GM23338 (cell line): ENCODE data around the gene ANKRD17. TPM values are rescaled to one million over a fixed set of nuclear protein-coding genes. Genes with fewer than 3 reads are reported as not detected.

ENCODE experiments used
- ATAC-seq: fragments of 200-7000 bp; cut with Tn5 transposase; 3 replicates; pipeline ENCODE4 v1.9.1; 2020
- DNase-seq: peaks from one replicate; pipeline ENCODE4 v3.0.0-alpha.2; 2015; ENCODE audit warnings: low spot score
- H2AFZ ChIP-seq: fragments of 200-600 bp; sonication (generic); 2 replicates; pipeline ENCODE4 v1.8.0; 2016; ENCODE audit warnings: antibody characterized with exemption, mild to moderate bottlenecking, moderate library complexity
- H3F3A ChIP-seq: fragments of 200-600 bp; sonication (generic); replicated peaks from 2 replicates; pipeline ENCODE4 v1.8.0; 2017; ENCODE audit warnings: antibody characterized with exemption, mixed run types, low read depth
- H3K27ac ChIP-seq: fragments of 200-600 bp; sonication (generic); 2 replicates; pipeline ENCODE4 v1.6.1; 2016; ENCODE audit warnings: low read depth
- H3K27me3 ChIP-seq: fragments of 200-600 bp; sonication (generic); 2 replicates; pipeline ENCODE4 v1.8.0; 2016; ENCODE audit warnings: mild to moderate bottlenecking, mixed run types, moderate library complexity; ENCODE audit not compliant: insufficient read depth
- H3K36me3 ChIP-seq: fragments of 200-600 bp; sonication (generic); 2 replicates; pipeline ENCODE4 v1.8.0; 2016; ENCODE audit warnings: mild to moderate bottlenecking; ENCODE audit not compliant: insufficient read depth
- H3K4me1 ChIP-seq: fragments of 200-600 bp; sonication (generic); 2 replicates; pipeline ENCODE4 v1.8.0; 2016; ENCODE audit warnings: mild to moderate bottlenecking, moderate library complexity; ENCODE audit not compliant: insufficient read depth
- H3K4me2 ChIP-seq: fragments of 200-600 bp; sonication (generic); 2 replicates; pipeline ENCODE4 v1.7.1; 2017; ENCODE audit warnings: mixed run types
- H3K4me3 ChIP-seq: fragments of 200-600 bp; sonication (generic); 2 replicates; pipeline ENCODE4 v1.6.1; 2016; ENCODE audit warnings: mixed run types
- H3K79me2 ChIP-seq: fragments of 200-600 bp; sonication (generic); replicated peaks from 2 replicates; pipeline ENCODE4 v1.8.0; 2017; ENCODE audit warnings: mild to moderate bottlenecking; ENCODE audit not compliant: insufficient read depth
- H3K9me2 ChIP-seq: fragments of 200-600 bp; sonication (generic); 2 replicates; pipeline ENCODE4 v1.8.0; 2017; ENCODE audit not compliant: insufficient read depth
- H4K20me1 ChIP-seq: fragments of 200-600 bp; sonication (generic); replicated peaks from 2 replicates; pipeline ENCODE4 v1.8.0; 2017; ENCODE audit warnings: mild to moderate bottlenecking; ENCODE audit not compliant: insufficient read depth
- H3K27ac Mint-ChIP-seq: 2 replicates; pipeline ENCODE4 v1.8.0; 2020; ENCODE audit warnings: inconsistent platforms, mild to moderate bottlenecking, moderate library complexity, mixed read lengths
- H3K27me3 Mint-ChIP-seq: 3 replicates; pipeline ENCODE4 v1.8.0; 2022; ENCODE audit warnings: low read depth, mild to moderate bottlenecking, moderate library complexity, mixed read lengths, inconsistent platforms; ENCODE audit not compliant: insufficient read depth, poor library complexity
- H3K36me3 Mint-ChIP-seq: 3 replicates; pipeline ENCODE4 v1.8.0; 2021; ENCODE audit warnings: low read depth, mild to moderate bottlenecking, inconsistent platforms, moderate library complexity, mixed read lengths
- H3K4me1 Mint-ChIP-seq: 3 replicates; pipeline ENCODE4 v1.8.0; 2020; ENCODE audit warnings: mild to moderate bottlenecking, inconsistent platforms, mixed read lengths
- H3K4me3 Mint-ChIP-seq: 3 replicates; pipeline ENCODE4 v1.8.0; 2021; ENCODE audit warnings: moderate library complexity, mild to moderate bottlenecking, inconsistent platforms, mixed read lengths
- H3K9me3 Mint-ChIP-seq: 3 replicates; pipeline ENCODE4 v1.8.0; 2020; ENCODE audit warnings: moderate library complexity, mild to moderate bottlenecking, inconsistent platforms, mixed read lengths
- CREB1 ChIP-seq: fragments of 250-450 bp; sonication (Bioruptor Pico); IDR thresholded peaks from 2 replicates; pipeline ENCODE4 v1.5.0; 2020; ENCODE audit warnings: low read depth, mild to moderate bottlenecking, moderate library complexity
- CTCF ChIP-seq, 2 experiments: fragments of 200-600 bp in 1 of 2; sonication (generic) in 1 of 2; conservative IDR thresholded peaks; 2 replicates each; pipeline versions ENCODE4 v1.5.1 to v1.6.1; 2016 to 2017; ENCODE audit warnings: antibody characterized with exemption in 2 of 2, low read depth in 2 of 2, mild to moderate bottlenecking in 2 of 2, moderate library complexity in 1 of 2
- ETS1 ChIP-seq: IDR thresholded peaks from 2 replicates; pipeline ENCODE4 v1.6.1; 2016; ENCODE audit warnings: antibody characterized with exemption
- EZH2 ChIP-seq: fragments of 200-600 bp; sonication (generic); IDR thresholded peaks from one replicate; pipeline ENCODE4 v1.8.0; 2017; ENCODE audit warnings: antibody characterized with exemption, mild to moderate bottlenecking, low read depth; ENCODE audit not compliant: unreplicated experiment
- EZH2phosphoT487 ChIP-seq: fragments of 200-600 bp; sonication (generic); IDR thresholded peaks from one replicate; pipeline ENCODE4 v1.8.1; 2018; ENCODE audit warnings: antibody characterized with exemption; ENCODE audit not compliant: unreplicated experiment
- JUNB ChIP-seq: IDR thresholded peaks from one replicate; pipeline ENCODE4 v1.6.1; 2016; ENCODE audit warnings: antibody characterized with exemption; ENCODE audit not compliant: unreplicated experiment
- NANOG ChIP-seq: IDR thresholded peaks from 2 replicates; pipeline ENCODE4 v1.6.1; 2016; ENCODE audit warnings: antibody characterized with exemption, borderline replicate concordance
- POLR2AphosphoS5 ChIP-seq: IDR thresholded peaks from 2 replicates; pipeline ENCODE4 v1.6.1; 2016; ENCODE audit warnings: antibody characterized with exemption, low read depth
- REST ChIP-seq: IDR thresholded peaks from one replicate; pipeline ENCODE4 v1.6.1; 2018; ENCODE audit warnings: antibody characterized with exemption; ENCODE audit not compliant: unreplicated experiment
- STAT1 ChIP-seq: IDR thresholded peaks from one replicate; pipeline ENCODE4 v1.6.1; 2016; ENCODE audit warnings: antibody characterized with exemption; ENCODE audit not compliant: unreplicated experiment
- ZNF114 ChIP-seq: fragments of 250-450 bp; sonication (Bioruptor Pico); IDR thresholded peaks from 2 replicates; pipeline ENCODE4 v1.5.0; 2020; ENCODE audit warnings: mild to moderate bottlenecking, moderate library complexity
- ZNF331 ChIP-seq: fragments of 250-450 bp; sonication (Bioruptor Pico); IDR thresholded peaks from 2 replicates; pipeline ENCODE4 v1.5.0; 2020; ENCODE audit warnings: low read depth, mild to moderate bottlenecking, moderate library complexity
- ZNF462 ChIP-seq: fragments of 250-450 bp; sonication (Bioruptor Pico); IDR thresholded peaks from 2 replicates; pipeline ENCODE4 v1.5.0; 2020; ENCODE audit warnings: mild to moderate bottlenecking, moderate library complexity
- polyA plus RNA-seq: library from polyadenylated mRNA; unstranded; fragments of >200 nt; fragmentation: Nextera tagmentation; extraction: Ambion mirVana; gene quantifications from 2 replicates; pipeline ENCODE4 v1.2.1, GENCODE V29; 2016
- total RNA-seq: library from RNA; depleted of rRNA; stranded (reverse); fragments of >200 nt; shearing (Covaris generic); gene quantifications from 2 replicates; pipeline ENCODE4 v1.2.3, GENCODE V29; 2014

ANKRD17 gene
- total and polyA plus RNA-seq, 2 experiments from 2014 or later, result 41.9 to 85.3 TPM

- DNase-seq (no peak), ATAC-seq (no peak)
- no peak for TF ChIP-seq ZNF331 (CRISPR knock-in tag)
- no peak for TF ChIP-seq ZNF462 (CRISPR knock-in tag)
- no peak for TF ChIP-seq EZH2phosphoT487
- no peak for TF ChIP-seq ZNF114 (CRISPR knock-in tag)
- TF ChIP-seq POLR2AphosphoS5, result no peak
- no peak for TF ChIP-seq ETS1
- TF ChIP-seq STAT1, result no peak
- TF ChIP-seq JUNB, result no peak
- TF ChIP-seq CREB1 (CRISPR knock-in tag), result no peak
- no peak for TF ChIP-seq EZH2
- TF ChIP-seq NANOG, result no peak
- TF ChIP-seq REST, result no peak
- TF ChIP-seq CTCF (conservative IDR thresholded peaks at IDR 0.05; ENCODE audit: low read depth in 2 of 2), result no peak
- Histone ChIP-seq H3K79me2 (no peaks in the 10 kb centered on the region), H3K4me3 (no peak overlapping the region), H3K27ac (no peak overlapping the region), H3K4me1 (no peaks in the 10 kb centered on the region), H3K36me3 (no peaks in the 10 kb centered on the region), H2AFZ (no peak overlapping the region), H3K27me3 (no peaks in the 10 kb centered on the region), H4K20me1 (no peaks in the 10 kb centered on the region), H3K4me2 (no peak overlapping the region), H3F3A (no peaks in the 10 kb centered on the region), H3K9me2 (peaks cover 5% of the 10 kb centered on the region; the same call in 1 of the 2 replicates)
- H3K4me1 Mint-ChIP-seq, result no peaks in the 10 kb centered on the region
- H3K9me3 Mint-ChIP-seq, result peaks cover 14% of the 10 kb centered on the region
- H3K36me3 Mint-ChIP-seq, result peaks cover 12% of the 10 kb centered on the region
- peaks cover 4% of the 10 kb centered on the region for H3K27me3 Mint-ChIP-seq
- H3K4me3 Mint-ChIP-seq, result no peak overlapping the region
- H3K27ac Mint-ChIP-seq, result no peak overlapping the region
Measured at GRCh38 chr4:73281396-73281795, 22.8 kb upstream of the ANKRD17 start.
